ENCODE measurements around the gene CSTA.

DNA sequence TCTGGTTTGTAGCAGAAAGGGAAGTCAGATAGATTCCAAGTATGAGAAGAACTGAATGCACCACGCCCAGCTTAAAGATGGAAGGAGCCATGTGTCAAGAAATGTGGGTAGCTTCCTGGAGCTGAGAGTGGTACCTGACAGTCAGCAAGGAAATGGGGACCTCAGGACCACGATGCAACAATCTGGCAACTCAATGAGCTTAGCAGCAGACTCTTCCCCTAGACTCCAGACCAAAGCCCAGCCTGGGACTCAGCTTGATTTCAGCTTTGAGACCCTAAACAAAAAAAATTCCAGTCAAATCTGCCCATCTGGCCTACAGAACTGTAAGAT is 33.6 kb downstream of the CSTA start:
- TF ChIP-seq, protein P1, sequence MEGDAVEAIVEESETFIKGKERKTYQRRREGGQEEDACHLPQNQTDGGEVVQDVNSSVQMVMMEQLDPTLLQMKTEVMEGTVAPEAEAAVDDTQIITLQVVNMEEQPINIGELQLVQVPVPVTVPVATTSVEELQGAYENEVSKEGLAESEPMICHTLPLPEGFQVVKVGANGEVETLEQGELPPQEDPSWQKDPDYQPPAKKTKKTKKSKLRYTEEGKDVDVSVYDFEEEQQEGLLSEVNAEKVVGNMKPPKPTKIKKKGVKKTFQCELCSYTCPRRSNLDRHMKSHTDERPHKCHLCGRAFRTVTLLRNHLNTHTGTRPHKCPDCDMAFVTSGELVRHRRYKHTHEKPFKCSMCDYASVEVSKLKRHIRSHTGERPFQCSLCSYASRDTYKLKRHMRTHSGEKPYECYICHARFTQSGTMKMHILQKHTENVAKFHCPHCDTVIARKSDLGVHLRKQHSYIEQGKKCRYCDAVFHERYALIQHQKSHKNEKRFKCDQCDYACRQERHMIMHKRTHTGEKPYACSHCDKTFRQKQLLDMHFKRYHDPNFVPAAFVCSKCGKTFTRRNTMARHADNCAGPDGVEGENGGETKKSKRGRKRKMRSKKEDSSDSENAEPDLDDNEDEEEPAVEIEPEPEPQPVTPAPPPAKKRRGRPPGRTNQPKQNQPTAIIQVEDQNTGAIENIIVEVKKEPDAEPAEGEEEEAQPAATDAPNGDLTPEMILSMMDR (conservative IDR thresholded peaks at IDR 0.05; ENCODE audit: low read length) = no peak
- TF ChIP-seq EZH2phosphoT487 (IDR thresholded peaks at IDR 0.05; ENCODE audit: borderline replicate concordance, low read depth, low read length) = no peak

Measured in OCI-LY7 (cell line).